HEK293T (cell line): ENCODE results near the gene RNU6-9.

Experiments used
- BHLHE40 ChIP-seq: fragments of 450-650 bp; IDR thresholded peaks from 2 replicates; pipeline ENCODE4 v1.6.1; 2016; ENCODE audit warnings: mild to moderate bottlenecking, moderate library complexity, borderline replicate concordance
- CTBP1 ChIP-seq: fragments of 450-650 bp; IDR thresholded peaks from 2 replicates; pipeline ENCODE4 v1.6.1; 2016; ENCODE audit warnings: borderline replicate concordance
- FOXK2 ChIP-seq: fragments of 450-650 bp; IDR thresholded peaks from 2 replicates; pipeline ENCODE4 v1.6.1; 2016; ENCODE audit warnings: mild to moderate bottlenecking
- FOXM1 ChIP-seq: fragments of 450-650 bp; IDR thresholded peaks from 2 replicates; pipeline ENCODE4 v1.6.1; 2017; ENCODE audit warnings: mild to moderate bottlenecking, borderline replicate concordance
- HDGF ChIP-seq: fragments of 450-650 bp; IDR thresholded peaks from 2 replicates; pipeline ENCODE4 v1.6.1; 2017; ENCODE audit warnings: antibody characterized with exemption, borderline replicate concordance
- L3MBTL2 ChIP-seq: fragments of 450-650 bp; conservative IDR thresholded peaks from 2 replicates; pipeline ENCODE4 v1.6.1; 2016; ENCODE audit warnings: mild to moderate bottlenecking
- LEF1 ChIP-seq: fragments of 450-650 bp; IDR thresholded peaks from 2 replicates; pipeline ENCODE4 v1.6.1; 2017; ENCODE audit warnings: mild to moderate bottlenecking, borderline replicate concordance
- PKNOX1 ChIP-seq: fragments of 450-650 bp; IDR thresholded peaks from 2 replicates; pipeline ENCODE4 v1.6.1; 2016
- SP1 ChIP-seq: fragments of 450-650 bp; IDR thresholded peaks from 2 replicates; pipeline ENCODE4 v1.6.1; 2017
- SUZ12 ChIP-seq: fragments of 450-650 bp; IDR thresholded peaks from 2 replicates; pipeline ENCODE4 v1.6.1; 2016; ENCODE audit warnings: mild to moderate bottlenecking
- ZNF384 ChIP-seq: fragments of 450-650 bp; IDR thresholded peaks from 2 replicates; pipeline ENCODE4 v1.6.1; 2016

DNA sequence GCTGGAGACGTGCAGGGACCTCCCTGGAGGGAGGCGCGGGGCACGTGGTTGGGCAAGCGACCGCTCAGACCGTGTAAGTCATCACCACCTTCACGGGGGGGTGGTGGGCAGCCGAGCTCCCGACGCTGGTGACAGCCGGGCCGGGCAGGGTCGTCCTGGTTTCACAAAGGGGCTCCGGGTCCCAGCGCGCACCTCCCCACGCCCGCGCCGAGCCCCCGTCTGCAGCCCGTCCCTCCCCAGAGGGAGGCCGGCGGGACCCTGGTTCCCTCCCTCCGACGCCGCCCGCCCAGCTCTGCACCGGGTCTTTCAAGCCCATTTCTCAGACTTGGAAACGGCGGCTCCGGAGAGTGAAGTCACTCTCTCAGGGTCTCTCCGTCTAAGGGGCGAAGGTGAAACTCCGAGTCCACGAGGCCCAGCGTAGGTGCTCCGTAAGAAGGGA, 31.8 kb downstream of the RNU6-9 start:
- 0 out of 2 replicates have a peak, but pooled peaks have one; percentile 7 for TF ChIP-seq FOXM1
- no peak for TF ChIP-seq CTBP1
- TF ChIP-seq HDGF = no peak
- TF ChIP-seq LEF1 = no peak
- TF ChIP-seq L3MBTL2 = peak; percentile 32
- no peak for TF ChIP-seq SP1
- no peak for TF ChIP-seq FOXK2
- no peak for TF ChIP-seq PKNOX1
- TF ChIP-seq SUZ12 = no peak
- TF ChIP-seq ZNF384 = no peak
- TF ChIP-seq BHLHE40 = no peak
